HUDEP-2 (cell line): ENCODE data around the gene CCP110.

Experiments used
- DNase-seq, 76 experiments: peaks; one replicate each; lab custom pipeline; 2025; ENCODE audit not compliant: unreplicated experiment in 76 of 76; lab: John Stamatoyannopoulos, UW

Gene CCP110

GRCh38 chr16:19505600-19506303, 18.0 kb upstream of the CCP110 start:
- DNase-seq: peak in 2 of 76 experiments; percentile 19 to 20

DNA sequence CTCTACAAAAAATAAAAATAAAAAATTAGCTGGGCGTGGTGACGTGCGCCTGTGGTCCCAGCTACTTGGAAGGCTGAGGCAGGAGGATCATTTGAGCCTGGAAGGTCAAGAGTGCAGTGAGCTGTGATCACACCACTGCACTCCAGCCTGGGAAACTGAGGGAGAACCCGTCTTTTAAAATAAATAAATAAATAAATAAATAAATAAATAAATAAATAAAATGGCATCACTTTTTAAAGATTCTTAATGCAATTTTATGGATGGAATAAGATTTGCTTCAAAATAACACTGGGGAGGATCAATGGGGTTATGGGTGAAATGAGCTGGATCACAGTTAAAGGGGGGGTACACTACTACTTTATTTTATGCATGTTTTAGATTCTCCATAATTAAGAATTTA, 16.8 kb upstream of the CCP110 start:
- no peak for DNase-seq

GRCh38 chr16:19507867-19508266, 15.9 kb upstream of the CCP110 start:
- DNase-seq: no peak

DNA sequence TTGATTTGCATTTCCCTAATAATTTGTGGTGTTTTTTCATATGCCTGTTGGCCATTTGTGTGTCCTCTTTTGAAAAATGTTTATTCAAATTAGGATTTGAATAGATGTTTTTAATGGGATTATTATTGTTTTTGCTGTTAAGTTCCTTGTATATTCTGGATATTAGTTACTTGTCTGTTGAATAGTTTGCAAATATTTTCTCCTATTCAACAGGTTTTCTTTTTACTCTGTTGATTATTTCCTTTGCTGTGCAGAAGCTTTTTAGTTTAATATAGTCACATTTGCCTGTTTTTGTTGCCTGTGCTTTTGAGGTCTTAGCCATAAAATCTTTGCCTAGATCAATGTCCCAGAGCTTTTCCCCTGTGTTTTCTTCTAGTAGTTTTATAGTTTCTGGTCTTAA, 11.4 kb upstream of the CCP110 start:
- no peak for DNase-seq

GRCh38 chr16:19513377-19514053, 10.2 kb upstream of the CCP110 start:
- DNase-seq: peak in 2 of 76 experiments; percentile 7 to 24

DNA sequence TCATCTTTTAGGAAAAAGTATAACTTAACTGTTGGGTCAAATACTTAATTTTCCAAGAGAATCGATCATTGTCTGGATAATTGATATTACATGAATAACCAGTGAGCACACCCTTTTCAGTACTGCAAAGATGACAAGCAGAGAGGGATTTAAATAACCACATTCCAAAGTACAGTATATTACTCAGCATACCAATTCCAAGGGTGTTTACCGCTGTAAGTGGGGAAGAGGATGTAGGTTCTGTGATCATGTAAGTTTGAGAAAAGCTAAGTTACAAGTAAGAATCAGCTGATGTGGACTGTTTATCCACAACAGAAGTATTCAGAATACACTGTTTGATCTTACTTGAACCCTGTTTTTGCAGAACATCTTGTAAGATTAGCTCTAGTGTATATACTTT, 8.0 kb upstream of the CCP110 start:
- no peak for DNase-seq

- peak in 64 of 76 experiments; percentile 8 to 89 (median 64) for DNase-seq
These were observed 6.2 kb upstream of the CCP110 start for GRCh38 chr16:19517424-19518089.

GRCh38 chr16:19518388-19518787, 5.4 kb upstream of the CCP110 start:
- no peak for DNase-seq

GRCh38 chr16:19520861-19521331, 2.8 kb upstream of the CCP110 start:
- DNase-seq: peak in 72 of 76 experiments; percentile 36 to 88 (median 70)

DNA sequence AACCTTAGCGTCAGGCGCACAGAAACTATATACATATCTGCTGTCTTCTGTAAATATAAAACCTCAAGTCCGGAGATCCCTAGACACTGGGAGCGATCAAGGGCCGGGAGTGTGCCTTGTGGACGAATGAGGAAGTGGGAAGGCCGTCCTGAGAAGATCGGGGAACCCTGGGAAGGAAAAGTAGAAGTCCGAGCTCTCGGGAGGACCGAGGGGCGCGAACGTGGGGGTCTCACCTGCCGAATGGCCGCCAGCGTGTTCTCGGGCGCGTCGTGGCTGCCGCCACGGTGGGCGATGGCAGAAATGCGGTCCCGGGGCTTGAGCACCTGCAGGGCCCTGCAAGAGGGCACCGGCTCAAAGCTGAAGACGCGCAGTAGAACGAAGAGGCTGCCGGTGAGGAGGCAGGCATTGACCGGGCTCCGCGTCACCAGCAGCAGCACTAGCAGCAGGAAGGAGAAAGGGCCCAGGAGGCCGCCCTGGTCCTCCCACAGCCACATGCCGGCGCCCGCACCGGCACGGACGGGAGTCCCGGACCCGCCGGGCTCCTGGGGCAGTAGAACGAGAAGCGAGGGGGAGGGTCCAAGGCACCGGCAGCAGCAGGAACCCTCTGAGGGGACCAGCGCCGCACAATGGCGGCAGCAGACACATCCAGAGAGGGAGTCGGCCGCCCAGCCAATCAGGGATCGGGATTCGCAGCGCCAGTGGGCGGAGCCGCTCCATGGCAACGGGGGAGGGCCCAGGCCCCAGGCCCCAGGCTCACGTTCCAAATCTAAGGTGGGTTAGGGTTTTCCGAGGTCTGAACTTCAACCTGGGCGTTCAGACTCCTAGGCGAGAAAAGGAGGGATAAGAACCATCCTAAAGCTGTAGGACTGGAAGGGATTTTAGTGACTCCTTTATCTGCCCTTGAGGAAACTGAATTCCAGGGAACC, 2.0 kb upstream of the CCP110 start, which contains the start of gene GDE1:
GDE1 (minus strand) TSS at position 628 of the 926 bp plus-strand sequence; CDS start at position 494, 134 bp downstream.
- peak in 75 of 76 experiments; percentile 16 to 92 (median 82) for DNase-seq

DNA sequence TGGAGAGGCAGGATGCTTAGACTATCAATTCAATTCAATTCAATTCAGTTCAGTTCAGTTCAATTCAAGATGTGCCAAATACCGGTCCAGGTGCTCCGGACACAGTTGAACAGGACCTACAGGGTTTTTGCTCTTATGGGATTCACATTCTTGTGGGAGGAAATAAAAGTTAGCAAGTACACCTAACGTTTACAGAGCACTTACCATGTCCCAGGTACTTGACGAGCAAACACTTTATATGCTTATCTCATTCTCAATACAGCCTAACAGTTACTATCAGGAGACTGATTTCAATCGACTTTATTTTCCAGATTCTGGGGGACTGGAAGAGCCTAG, 1.4 kb upstream of the CCP110 start:
- DNase-seq: no peak

GRCh38 chr16:19522760-19523159, 982 bp upstream of the CCP110 start:
- DNase-seq: no peak

DNA sequence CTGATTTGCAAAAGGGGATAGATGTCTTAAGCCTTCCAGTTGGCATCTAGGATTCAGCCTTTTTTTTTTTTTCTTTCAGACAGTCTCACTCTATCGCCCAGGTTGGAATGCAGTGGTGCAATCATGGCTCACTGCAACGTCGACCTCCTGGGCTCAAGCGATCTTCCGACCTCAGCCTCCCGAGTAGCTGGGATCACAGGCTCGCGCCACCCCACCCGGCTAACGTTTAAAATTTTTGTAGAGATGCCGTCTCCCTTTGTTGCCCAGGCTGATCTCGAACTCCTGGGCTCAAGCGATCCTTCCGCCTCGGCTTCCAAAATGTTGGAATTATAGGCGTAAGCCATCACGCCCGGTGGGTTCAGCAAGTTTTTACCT, 571 bp upstream of the CCP110 start:
- no peak for DNase-seq

DNA sequence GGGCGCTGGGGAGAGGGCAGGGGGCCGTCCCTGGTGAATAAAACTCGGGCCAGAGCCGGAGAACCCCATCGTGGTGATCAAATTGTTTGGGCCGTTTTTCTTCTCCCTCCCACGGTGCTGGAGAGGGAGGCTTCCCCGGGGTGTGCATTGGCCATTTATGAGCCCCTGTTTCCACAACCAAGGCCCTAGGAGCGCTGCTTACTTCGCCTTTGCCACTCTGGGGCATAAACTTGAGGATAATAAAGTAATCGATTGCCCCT, 544 bp downstream of the CCP110 start:
- peak in 1 of 76 experiments; percentile 7 for DNase-seq

DNA sequence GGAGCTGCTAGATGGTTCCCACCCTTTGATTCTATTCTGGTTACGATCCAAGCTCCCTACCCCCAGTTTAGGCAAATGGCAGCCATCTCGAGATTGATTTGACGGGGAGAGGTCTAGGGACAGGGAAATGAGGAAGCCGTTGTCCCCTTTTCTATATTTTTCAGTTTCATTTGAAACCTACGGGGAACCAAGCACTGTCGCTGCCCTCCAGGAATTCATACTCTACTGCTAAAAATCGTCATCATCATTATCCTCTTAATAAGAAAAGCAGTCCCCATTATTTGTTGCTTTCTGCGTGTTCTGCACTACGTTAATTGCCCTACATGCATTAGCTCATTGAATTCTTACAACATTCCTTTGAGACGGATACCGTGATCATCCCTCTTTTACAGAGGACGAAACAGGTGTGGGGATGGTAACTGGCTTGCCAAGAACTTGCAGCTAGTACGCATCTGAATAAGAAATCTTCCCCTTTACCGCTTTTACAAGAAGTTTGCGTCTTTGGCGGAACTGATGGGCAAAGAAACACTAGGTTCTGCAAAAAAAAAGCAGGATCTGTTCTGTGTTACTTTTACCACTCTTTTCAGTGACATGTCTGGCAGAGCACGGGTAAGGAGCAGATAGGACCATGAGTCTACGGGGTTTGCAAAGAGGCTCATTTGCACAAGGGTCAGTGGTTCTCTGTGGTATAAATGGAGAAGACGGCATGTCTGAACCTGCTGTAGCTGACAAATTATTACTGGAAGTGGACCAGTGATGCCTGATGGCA, 1.1 kb downstream of the CCP110 start:
- peak in 6 of 76 experiments; percentile 11 to 18 (median 16) for DNase-seq

DNA sequence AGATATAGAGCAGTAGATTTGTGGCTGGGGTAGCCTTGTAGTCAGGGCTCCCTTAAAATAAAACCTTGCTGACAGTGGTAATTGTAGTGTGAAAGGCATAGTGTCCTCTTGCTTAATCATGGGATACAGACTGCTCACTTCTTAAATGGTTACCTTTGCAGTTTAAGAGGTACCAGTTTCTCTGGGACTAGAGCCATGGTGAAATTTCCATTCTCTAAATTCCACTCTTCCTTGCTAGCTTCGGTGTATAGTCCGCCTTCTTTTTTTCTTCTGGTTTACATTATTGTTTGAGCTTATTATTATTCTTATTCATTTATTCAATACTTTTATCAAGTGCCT, 1.6 kb downstream of the CCP110 start:
- no peak for DNase-seq

GRCh38 chr16:19527161-19527560, 3.4 kb downstream of the CCP110 start:
- no peak for DNase-seq

DNA sequence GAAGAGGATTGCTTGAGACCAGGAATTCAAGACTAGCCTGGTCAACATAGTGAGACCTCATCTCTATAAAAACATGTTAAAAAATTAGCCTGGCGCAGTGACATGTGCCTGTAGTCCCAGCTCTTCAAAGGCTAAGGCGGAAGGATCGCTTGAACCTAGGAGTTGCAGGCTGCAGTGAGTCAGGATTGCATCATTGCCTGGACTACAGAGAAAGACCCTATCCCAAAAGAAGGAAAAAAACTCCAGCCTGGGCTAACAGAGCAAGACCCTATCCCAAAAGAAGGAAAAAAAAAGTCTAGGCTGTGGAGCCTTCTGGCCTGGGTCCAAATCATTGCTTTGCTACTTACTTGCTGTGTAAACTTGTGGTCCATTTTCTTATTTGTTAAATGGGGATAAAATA, 4.9 kb downstream of the CCP110 start:
- no peak for DNase-seq

- DNase-seq: no peak
These were observed 8.9 kb downstream of the CCP110 start for GRCh38 chr16:19532601-19533000.
